HUDEP-2 (cell line): ENCODE measurements around the gene FLVCR1.

Experiments used
- DNase-seq, 76 experiments: peaks; one replicate each; lab custom pipeline; 2025; ENCODE audit not compliant: unreplicated experiment in 76 of 76; lab: John Stamatoyannopoulos, UW

Gene FLVCR1

GRCh38 chr1:212943393-212943710 lies 85.3 kb downstream of the FLVCR1 start:
- DNase-seq: no peak

DNA sequence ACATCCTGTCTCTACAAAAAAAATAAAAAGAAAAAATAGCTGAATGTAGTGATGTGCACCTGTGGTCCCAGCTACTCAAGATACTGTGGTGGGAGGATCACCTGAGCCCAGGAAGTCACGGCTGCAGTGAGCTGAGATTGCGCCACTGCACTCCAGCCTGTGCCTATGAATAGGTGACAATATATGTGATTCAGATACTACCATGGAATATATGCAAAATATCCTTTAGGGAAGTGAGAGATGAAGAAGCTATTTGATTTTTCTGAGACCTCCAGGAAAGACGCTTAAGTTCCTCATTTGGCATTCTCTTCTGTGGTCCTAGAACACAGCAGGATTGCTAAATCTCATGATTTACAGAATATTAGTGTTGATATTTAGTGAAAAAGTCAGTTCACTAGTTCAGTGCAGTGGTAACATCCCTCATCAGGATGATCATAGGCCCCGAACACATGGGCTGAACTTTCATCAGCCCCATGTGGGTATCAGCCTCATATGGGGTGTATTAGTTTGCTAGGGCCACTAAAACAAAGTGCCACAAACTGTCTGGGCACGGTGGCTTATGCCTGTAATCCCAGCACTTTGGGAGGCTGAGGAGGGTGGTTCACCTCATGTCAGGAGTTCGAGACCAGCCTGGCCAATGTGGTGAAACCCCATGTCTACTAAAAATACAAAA lies 86.3 kb downstream of the FLVCR1 start:
- DNase-seq: no peak

DNA sequence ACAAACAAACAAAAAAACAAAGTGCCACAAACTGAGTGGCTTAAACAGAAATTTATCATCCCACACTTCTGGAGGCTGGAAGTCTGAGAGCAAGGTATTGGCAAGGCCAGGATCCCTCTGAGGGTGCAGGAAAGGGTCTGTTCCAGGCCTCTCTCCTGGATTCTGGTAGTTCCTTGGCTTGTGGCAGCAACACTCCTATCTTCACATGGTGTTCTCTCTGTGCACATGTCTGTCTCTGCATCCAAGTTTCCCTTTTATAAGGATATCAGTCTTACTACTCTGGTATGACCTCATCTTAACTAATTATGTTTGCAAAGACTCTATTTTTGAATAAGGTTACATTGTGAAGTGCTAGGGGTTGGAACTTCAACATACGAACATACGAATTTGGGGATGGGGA lies 87.0 kb downstream of the FLVCR1 start:
- DNase-seq: no peak

DNA sequence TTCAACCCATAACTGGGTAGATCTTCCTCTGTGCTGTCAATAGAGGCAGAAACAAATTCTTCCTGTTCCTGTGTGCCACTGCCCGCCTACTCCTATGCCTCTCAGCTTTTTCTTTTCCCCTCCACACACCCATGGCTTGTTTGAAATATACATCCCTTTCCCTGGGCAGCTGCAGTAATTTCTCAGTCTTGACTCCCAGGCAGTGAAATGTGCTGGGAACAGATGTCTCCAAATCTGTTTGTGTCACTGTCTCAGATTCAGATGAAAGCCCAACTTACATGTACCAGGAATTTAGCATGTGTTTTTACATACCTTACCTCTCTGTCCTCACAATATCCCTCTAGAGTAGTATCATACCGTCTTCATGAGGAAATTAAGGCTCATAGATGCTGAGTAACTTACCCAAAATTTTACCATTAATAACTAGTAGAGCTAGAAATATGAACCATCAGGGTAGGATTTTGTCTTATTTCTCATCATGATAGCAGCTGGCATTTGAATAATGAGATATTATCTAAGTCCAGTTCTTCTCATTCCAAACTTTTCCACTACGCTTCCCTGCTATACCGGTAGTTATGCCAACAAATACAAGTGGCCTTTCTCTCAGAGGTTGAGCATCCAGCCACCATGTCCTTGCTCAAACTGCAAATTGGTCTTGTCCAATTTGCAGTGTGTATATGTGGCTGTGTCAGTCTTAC lies 87.5 kb downstream of the FLVCR1 start:
- DNase-seq: no peak

DNA sequence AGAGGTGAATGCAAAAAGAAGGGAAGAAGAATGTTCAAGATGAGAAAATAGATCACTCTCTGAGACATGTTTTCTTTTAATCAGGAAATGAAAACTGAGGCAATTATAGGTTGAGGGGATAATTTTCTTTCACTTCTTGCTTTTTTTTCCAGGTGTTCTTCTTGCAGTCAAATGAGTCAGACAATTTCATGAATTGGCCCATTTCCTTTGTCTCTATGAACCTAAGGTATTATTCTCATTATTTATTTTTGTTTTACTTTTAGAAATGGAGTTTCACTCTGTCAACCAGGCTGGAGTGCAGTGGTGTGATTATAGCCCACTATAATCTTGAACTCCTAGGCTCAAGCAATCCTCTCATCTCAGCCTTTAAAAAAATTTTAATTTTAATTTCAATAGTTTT lies 88.8 kb downstream of the FLVCR1 start:
- no peak for DNase-seq
